T-helper 1 cell treated with Interleukin-12 subunit alpha and Interleukin-12 subunit beta and Interleukin-4 antibody, amounts not matched to agents 30 μg/mL and 1 μg/mL, for 36 hours (primary cell): ENCODE measurements around the gene PHLDB1.

Source experiments
- H3K27ac Mint-ChIP-seq: one replicate; pipeline ENCODE4 v1.8.0; 2021; ENCODE audit warnings: mild to moderate bottlenecking, mixed read lengths
- H3K27me3 Mint-ChIP-seq: one replicate; pipeline ENCODE4 v1.8.0; 2021; ENCODE audit warnings: low read depth, mixed read lengths
- H3K36me3 Mint-ChIP-seq: one replicate; pipeline ENCODE4 v1.8.0; 2021; ENCODE audit warnings: low read depth, mixed read lengths
- H3K4me1 Mint-ChIP-seq: one replicate; pipeline ENCODE4 v1.8.0; 2021; ENCODE audit warnings: low read depth, mixed read lengths
- H3K4me3 Mint-ChIP-seq: one replicate; pipeline ENCODE4 v1.8.0; 2021; ENCODE audit warnings: mild to moderate bottlenecking, moderate library complexity, mixed read lengths
- H3K9me3 Mint-ChIP-seq: one replicate; pipeline ENCODE4 v1.8.0; 2021; ENCODE audit warnings: mixed read lengths

Gene PHLDB1

DNA sequence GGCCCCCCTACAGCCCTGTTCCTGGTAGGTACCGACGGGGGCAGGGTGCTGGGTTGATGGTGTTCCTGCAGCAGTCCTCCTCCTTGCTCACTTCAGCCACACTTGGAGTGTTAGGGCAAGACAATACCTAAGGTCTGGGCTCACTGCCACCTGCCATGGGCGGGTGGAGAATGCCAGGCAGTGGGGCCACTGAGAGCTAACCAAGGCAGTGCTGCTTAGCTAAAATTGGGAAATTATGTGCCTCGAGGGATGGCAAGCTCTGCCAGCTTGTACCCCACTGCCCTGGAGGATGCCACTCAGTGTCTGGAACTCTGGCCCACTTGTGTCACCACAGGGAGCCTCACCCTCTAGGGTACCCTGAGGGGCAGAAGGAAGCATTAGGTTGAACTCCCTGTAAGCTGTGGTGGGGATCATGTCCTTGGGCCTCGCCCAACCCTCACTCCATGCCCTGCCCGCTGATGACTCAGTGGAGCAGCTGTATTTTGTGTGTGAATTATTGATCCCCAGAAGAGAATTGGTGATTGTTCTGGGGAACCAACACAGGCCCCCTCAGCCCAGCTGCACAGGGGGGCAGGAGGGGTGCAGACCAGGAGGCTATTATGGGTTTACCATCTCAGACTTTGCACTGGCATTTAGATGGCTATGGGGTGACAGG lies 17.7 kb downstream of the PHLDB1 start:
- H3K4me1 Mint-ChIP-seq: peaks cover 10% of the 10 kb centered on the region
- no peak overlapping the region for H3K27ac Mint-ChIP-seq
- H3K9me3 Mint-ChIP-seq: no peaks in the 10 kb centered on the region
- no peaks in the 10 kb centered on the region for H3K36me3 Mint-ChIP-seq
- H3K4me3 Mint-ChIP-seq: no peak overlapping the region
- H3K27me3 Mint-ChIP-seq: peaks cover 11% of the 10 kb centered on the region

DNA sequence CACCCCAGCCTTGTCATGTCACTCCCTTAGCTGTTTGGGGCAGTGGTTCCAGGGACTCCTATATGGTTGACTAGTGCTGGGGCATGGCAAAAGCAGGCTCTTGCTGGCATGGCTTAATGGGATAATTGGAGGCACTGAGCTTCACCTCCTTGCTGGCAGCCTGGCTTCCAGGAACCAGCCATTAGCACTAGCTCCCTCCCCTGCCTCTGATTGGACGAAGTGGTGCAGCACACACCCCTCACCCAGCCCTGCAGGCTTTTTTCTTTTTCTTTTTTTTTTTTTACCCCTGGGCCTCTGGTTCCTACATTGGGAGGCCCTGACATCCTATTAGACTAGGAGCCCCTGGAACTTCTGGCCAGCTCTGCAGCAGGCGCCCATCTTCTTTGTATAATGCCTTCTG lies 18.6 kb downstream of the PHLDB1 start:
- H3K4me3 Mint-ChIP-seq: no peak overlapping the region
- no peaks in the 10 kb centered on the region for H3K36me3 Mint-ChIP-seq
- H3K27ac Mint-ChIP-seq: no peak overlapping the region
- peaks cover 8% of the 10 kb centered on the region for H3K27me3 Mint-ChIP-seq
- no peaks in the 10 kb centered on the region for H3K9me3 Mint-ChIP-seq
- peaks cover 5% of the 10 kb centered on the region for H3K4me1 Mint-ChIP-seq

DNA sequence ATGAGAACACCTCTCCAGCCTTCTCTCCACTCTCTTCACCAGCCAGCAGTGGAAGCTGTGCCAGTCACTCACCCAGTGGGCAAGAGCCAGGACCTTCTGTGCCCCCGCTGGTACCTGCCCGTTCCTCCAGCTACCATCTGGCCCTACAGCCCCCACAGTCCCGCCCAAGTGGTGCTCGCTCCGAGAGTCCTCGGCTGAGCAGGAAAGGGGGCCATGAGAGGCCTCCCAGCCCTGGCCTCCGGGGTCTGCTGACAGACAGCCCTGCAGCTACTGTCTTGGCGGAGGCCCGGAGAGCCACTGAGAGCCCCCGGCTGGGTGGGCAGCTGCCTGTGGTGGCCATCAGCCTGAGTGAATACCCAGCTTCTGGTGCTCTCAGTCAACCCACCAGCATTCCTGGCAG lies 20.2 kb downstream of the PHLDB1 start:
- H3K4me1 Mint-ChIP-seq: no peaks in the 10 kb centered on the region
- no peaks in the 10 kb centered on the region for H3K9me3 Mint-ChIP-seq
- H3K27me3 Mint-ChIP-seq: no peaks in the 10 kb centered on the region
- no peak overlapping the region for H3K4me3 Mint-ChIP-seq
- no peaks in the 10 kb centered on the region for H3K36me3 Mint-ChIP-seq
- H3K27ac Mint-ChIP-seq: no peak overlapping the region

DNA sequence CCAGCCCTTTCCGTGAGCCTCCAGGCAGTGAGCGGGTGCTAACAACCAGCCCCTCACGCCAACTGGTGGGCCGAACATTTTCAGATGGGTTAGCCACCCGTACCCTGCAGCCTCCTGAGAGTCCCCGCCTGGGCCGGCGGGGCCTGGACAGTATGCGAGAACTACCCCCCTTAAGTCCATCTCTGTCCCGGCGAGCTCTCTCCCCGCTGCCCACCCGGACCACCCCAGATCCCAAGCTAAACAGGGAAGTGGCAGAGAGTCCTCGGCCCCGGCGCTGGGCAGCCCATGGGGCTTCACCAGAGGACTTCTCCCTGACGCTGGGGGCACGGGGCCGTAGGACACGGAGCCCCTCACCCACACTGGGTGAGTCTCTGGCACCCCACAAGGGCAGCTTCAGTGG lies 20.6 kb downstream of the PHLDB1 start:
- H3K27ac Mint-ChIP-seq: no peak overlapping the region
- no peaks in the 10 kb centered on the region for H3K9me3 Mint-ChIP-seq
- H3K4me3 Mint-ChIP-seq: no peak overlapping the region
- no peaks in the 10 kb centered on the region for H3K36me3 Mint-ChIP-seq
- H3K4me1 Mint-ChIP-seq: no peaks in the 10 kb centered on the region
- H3K27me3 Mint-ChIP-seq: no peaks in the 10 kb centered on the region

DNA sequence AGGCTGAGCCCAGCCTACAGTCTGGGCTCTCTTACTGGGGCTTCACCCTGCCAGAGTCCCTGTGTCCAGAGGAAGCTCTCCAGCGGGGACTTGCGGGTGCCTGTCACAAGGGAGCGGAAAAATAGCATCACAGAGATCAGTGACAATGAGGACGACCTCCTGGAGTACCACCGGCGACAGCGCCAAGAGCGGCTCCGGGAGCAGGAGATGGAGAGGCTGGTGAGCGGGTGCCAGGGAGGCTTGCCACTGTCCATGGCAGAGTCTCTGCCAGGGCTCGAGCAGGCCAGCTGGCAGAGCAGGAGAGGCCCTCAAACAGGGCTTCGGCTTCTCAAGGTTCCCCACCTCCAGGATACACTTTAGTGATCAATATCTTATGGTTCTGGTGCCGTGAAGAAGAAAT lies 21.0 kb downstream of the PHLDB1 start:
- no peaks in the 10 kb centered on the region for H3K4me1 Mint-ChIP-seq
- H3K4me3 Mint-ChIP-seq: no peak overlapping the region
- H3K9me3 Mint-ChIP-seq: no peaks in the 10 kb centered on the region
- H3K36me3 Mint-ChIP-seq: no peaks in the 10 kb centered on the region
- H3K27me3 Mint-ChIP-seq: no peaks in the 10 kb centered on the region
- no peak overlapping the region for H3K27ac Mint-ChIP-seq

DNA sequence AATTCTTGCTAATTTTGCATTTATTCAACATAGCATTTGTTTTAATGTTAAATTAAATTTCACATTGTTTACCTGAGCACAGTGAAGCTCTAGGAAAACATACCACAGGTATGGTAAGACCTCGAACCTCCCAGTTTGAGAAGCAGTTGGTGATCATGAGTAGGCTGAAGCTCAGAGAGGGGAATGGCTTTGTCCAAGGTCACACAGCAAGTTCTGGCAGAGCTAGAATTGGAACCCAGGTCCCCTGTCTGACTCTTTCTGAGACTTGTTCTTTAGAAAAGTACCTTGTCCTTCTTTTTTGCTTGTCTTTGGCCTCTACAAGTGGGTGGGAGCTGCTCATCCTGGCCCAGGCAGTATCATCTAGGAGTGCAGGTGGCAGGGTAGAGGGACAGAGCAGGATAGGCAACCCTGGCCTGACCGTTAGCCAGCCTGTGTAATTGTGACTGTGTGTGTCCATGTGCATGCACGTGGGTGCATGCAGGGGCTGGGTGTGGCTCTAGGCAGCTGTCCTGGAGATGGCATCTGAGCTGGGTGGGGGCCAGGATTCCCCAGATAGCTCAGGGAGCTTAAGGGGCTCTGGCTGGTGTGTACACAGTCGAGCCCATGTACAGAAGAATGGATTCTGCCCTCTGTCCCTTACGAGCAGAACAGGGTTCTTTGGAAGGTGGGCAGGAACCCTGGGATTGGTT lies 21.6 kb downstream of the PHLDB1 start:
- Mint-ChIP-seq H3K4me3 (no peak overlapping the region), H3K36me3 (no peaks in the 10 kb centered on the region), H3K9me3 (no peaks in the 10 kb centered on the region), H3K27me3 (no peaks in the 10 kb centered on the region), H3K27ac (no peak overlapping the region), H3K4me1 (no peaks in the 10 kb centered on the region)

DNA sequence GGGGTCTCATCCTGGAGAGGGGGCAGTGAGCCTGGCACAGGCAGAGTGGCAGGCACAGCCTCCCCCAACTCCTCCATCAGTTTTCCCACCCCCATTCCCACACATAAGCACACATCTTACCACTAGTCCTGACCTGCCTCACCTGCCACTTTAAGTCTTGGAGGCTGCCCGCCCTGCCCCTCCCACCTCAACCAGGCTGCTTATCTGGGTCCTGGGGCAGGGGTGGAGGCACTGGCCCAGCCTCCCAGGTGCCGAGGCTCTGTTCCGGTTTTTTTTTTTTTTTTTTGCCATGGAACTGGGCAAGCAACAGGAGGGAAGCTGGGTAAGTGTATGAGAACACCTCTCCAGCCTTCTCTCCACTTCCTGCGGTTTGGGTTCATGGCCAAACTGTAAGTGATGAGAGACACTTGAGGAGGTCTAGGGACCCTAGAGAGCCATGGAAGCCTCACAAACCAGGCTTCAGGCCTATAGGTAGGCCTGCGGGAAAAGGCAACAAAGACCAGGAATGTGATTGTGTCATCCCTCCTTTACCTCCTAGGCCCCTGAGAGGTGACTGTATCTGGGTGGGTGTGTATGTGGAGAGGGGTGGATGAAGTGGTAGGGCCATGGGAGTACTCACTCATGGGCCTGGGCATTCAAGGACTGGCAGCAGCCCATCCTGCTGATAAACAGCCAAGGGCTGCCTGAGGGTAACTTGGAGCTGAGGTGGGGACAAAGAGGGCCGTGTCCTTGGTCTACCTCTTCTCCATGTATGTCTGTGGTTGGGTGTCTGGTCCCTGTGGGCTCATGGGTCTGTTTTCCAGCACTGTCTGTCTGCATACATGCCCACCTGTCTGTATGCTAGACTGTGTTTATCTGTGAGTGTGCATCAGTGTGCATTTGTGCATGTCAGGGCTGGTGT lies 22.6 kb downstream of the PHLDB1 start:
- Mint-ChIP-seq H3K36me3 (no peaks in the 10 kb centered on the region), H3K4me1 (no peaks in the 10 kb centered on the region), H3K9me3 (no peaks in the 10 kb centered on the region), H3K4me3 (no peak overlapping the region), H3K27me3 (no peaks in the 10 kb centered on the region), H3K27ac (no peak overlapping the region)

DNA sequence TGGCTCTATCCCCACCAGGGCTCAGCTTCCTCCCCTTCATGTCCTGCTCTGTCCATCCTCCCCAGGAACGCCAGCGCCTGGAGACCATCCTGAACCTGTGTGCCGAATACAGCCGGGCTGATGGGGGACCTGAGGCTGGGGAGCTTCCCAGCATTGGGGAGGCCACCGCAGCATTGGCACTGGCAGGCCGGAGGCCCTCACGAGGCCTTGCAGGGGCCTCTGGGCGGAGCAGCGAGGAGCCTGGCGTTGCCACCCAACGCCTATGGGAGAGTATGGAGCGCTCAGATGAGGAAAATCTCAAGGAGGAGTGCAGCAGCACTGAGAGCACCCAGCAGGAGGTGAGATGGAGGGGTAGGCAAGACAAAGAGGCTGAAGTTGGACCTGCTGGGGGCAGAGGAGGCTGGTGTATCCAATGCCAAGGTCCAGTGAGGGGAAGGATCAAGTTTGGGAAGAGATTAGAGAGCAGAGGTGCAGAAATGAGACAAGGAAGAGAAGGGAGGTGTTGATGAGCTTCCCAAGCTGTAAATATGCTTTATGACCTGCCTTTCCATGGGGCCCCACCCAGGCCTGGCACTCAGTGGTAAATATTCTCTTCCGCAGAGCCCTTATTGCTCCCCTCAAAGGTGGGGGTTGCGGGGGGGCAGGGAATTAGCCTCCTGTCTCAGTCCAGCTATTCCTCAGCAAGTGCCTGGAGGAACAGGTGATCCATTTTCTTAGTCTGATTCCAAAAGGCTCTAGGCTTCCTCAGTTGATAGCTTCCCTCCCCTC lies 23.9 kb downstream of the PHLDB1 start:
- Mint-ChIP-seq H3K27ac (no peak overlapping the region), H3K4me1 (no peaks in the 10 kb centered on the region), H3K36me3 (no peaks in the 10 kb centered on the region), H3K4me3 (no peak overlapping the region), H3K27me3 (peaks cover 6% of the 10 kb centered on the region), H3K9me3 (no peaks in the 10 kb centered on the region)

DNA sequence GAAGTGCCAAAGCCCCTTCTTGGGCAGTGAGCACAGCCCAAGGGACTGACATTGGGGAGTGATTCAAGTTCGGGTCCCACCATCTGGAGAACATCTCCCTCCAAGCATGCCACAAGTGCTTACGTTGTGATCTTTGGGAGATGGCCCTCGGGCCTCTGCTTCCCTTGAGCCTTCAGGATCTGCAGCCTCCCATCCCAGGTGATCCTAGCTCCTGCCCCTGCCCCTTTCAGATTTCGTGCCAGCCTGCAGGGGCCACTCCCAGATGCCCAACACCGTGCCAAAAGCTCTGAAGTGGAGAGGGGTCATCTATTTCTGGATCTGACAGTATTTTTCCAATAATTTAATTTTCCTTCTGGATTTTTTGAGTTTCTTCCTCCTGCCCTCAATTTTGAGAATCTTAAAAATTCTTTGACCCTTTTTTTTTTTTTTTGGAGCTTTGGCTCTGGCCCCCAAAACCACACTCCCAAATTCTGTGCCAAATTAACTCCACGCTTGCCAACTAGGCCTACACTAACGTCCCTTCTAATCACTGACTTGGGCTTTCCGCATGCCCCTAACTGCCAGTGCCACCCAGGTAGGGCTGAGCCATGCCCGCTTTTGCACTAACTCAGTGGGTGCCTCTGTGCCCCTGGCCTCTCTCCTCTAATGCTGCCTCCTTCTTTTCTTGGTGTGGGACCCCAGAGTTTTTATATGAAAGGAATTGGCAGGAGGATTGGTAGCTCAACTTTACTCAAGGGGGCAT lies 25.3 kb downstream of the PHLDB1 start:
- Mint-ChIP-seq H3K27me3 (peaks cover 7% of the 10 kb centered on the region), H3K9me3 (no peaks in the 10 kb centered on the region), H3K4me3 (no peak overlapping the region), H3K27ac (no peak overlapping the region), H3K4me1 (no peaks in the 10 kb centered on the region), H3K36me3 (no peaks in the 10 kb centered on the region)

DNA sequence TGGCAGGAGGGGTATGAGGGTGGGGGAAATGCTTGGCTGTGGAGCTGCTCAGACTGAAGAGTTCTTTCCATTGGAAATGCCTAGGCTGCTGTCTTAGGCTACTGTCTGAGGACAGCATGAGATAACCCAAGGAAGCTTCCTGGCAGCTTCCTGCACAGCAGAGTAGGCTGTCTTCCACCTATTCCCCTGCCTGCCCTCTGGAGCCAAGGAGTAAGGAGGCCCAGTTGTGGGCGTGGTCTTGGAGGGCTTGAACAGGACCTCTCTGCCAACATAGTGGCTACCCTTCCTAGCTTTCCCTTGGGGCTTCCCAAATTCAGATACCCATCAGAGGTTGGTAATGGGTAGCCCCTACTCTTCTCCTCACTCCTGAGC lies 25.9 kb downstream of the PHLDB1 start:
- Mint-ChIP-seq H3K27me3 (peaks cover 7% of the 10 kb centered on the region), H3K9me3 (no peaks in the 10 kb centered on the region), H3K4me3 (no peak overlapping the region), H3K4me1 (no peaks in the 10 kb centered on the region), H3K27ac (no peak overlapping the region), H3K36me3 (no peaks in the 10 kb centered on the region)

DNA sequence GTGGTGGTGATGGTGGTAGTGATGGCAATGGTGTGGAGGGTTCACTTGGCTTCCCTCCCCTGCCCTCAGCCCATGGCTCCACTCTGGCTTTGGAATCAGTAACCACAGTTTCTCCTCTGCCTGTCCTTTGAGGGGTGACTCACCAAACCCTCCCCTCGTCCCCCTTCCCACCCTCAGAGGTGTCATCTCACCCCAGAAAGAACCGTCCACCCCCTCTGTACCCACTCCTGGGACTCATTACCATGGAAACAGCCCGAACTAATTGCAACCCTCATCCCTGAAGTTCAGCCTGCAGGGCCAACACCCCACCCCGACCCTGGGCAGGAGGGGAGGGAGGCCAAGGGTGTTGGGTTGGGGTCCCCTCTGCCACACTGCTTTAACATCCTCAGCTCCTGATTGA lies 26.6 kb downstream of the PHLDB1 start:
- Mint-ChIP-seq H3K36me3 (no peaks in the 10 kb centered on the region), H3K27ac (no peak overlapping the region), H3K9me3 (no peaks in the 10 kb centered on the region), H3K4me1 (no peaks in the 10 kb centered on the region), H3K4me3 (no peak overlapping the region), H3K27me3 (peaks cover 7% of the 10 kb centered on the region)

DNA sequence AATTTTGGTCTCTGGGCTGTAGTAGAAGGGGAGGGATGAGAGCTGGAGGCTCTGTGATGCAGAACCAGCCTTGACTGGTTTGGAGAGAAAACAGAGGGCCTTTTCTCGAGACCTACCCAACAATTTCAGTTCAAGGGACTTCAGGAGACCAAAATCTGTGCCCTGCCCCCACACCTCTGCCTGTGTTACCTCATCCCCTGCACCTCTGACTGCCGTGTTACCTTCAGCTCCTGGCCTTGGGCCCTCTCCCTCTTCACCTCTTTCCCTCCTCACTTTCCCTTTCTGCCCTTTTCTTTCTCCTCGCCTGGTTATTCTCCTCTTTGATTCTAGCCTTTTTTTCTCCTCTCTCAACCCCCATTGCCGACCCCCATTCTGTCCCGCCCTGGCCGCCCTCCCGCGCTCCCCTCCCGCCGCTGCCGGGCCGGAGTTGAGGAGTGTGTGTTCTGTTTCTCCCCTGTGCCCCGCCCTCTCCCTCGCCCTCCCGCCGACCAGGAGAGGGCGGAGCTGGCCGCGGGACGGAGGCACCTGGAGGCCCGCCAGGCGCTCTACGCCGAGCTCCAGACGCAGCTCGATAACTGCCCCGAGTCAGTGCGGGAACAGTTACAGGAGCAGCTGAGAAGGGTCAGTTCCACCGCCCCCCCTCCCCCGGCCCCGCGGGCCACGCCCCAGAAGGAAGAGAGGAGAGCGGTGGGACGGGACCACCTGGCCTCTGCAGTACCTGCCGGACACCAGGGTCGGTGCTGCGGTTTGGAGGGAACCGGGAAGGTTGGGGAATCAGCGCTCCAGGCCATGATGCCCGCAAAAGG lies 27.2 kb downstream of the PHLDB1 start:
- Mint-ChIP-seq H3K4me3 (no peak overlapping the region), H3K4me1 (no peaks in the 10 kb centered on the region), H3K27me3 (peaks cover 7% of the 10 kb centered on the region), H3K9me3 (no peaks in the 10 kb centered on the region), H3K36me3 (no peaks in the 10 kb centered on the region), H3K27ac (no peak overlapping the region)

DNA sequence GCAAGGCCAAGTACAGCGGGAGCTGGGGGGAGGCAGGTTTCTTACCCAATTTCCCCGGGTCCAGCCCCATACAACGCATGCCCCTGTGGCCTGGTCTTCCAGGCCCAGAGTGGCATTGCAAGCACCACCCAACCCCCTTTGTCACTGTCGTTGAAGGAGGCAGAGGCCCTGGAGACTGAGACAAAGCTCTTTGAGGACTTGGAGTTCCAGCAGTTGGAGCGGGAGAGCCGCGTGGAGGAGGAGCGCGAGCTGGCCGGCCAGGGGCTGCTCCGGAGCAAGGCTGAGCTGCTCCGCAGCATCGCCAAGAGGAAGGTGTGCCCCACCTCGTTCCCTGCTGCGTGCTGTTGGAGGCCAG lies 27.8 kb downstream of the PHLDB1 start:
- no peaks in the 10 kb centered on the region for H3K36me3 Mint-ChIP-seq
- no peaks in the 10 kb centered on the region for H3K9me3 Mint-ChIP-seq
- H3K4me1 Mint-ChIP-seq: no peaks in the 10 kb centered on the region
- H3K4me3 Mint-ChIP-seq: no peak overlapping the region
- H3K27ac Mint-ChIP-seq: no peak overlapping the region
- peaks cover 7% of the 10 kb centered on the region for H3K27me3 Mint-ChIP-seq
